Adrenal gland (tissue), 5 donors: ENCODE results near the gene LIMK1.

Source experiments
- CTCF ChIP-seq, 6 experiments: fragments of 450-650 bp in 4 of 6; fragments of 200-600 bp in 2 of 6; sonication (generic) in 1 of 6; IDR thresholded peaks; 1 replicate in 5 of 6; 2 replicates in 1 of 6; pipeline versions ENCODE4 v1.5.1 to v1.8.0; 2016 to 2021; ENCODE audit warnings: antibody characterized with exemption in 6 of 6, mild to moderate bottlenecking in 2 of 6, moderate library complexity in 1 of 6
- POLR2A ChIP-seq, 2 donors: fragments of 450-650 bp; IDR thresholded peaks; one replicate each; pipeline ENCODE4 v1.6.1; 2017; ENCODE audit warnings: antibody characterized with exemption in 2 of 2, mild to moderate bottlenecking in 2 of 2, moderate library complexity in 1 of 2
- donor health status: DM: no; HTN: no; CAD: no.

DNA sequence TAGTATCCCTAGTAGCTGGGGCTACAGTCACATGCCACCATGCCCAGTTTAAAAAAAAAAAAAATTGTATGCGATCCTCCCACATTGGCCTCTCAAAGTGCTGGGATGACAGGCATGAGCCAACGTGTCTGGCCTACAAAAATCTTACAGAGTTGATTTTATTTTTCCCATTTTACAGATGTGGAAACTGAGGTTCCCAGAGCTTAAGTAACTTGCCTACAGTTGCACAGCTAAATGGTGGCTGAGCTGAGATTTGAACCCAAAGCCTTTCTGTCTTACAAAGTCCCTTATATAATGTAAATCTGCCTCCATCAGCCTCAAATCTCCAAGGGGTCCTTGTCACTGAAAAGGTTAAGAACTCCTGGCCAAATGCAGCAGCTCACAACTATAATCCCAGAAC is 24.6 kb upstream of the LIMK1 start:
- TF ChIP-seq CTCF (IDR thresholded peaks at IDR 0.05): no peak
- no peak for TF ChIP-seq POLR2A (IDR thresholded peaks at IDR 0.05)
